ENCODE data around the gene FAM222A.

FAM222A gene

DNA sequence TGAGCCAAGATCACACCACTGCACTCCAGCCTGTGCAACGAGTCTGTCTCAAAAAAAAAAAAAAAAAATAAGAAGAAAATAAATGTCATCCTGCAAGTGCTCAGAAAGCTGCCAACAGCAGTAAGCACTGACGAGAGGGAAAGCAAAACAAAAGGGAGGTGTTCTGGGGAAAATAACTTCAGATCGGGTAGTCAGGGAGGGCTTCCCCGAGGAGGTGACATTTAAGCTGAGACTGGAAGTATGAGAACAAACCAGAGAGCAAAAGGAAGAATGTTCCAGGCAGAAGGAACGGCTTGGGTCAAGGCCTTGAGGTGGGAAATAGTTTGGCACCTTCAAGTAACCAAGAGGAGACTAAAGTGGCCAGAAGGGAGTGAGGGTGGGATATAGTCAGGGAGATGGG lies 4.7 kb upstream of the FAM222A start:
- in situ Hi-C loops (cut with MboI; ENCODE audit: low pct_unique_long_range_greater_than_20kb, low sequenced_read_pairs, unreplicated experiment): no loop called here

GRCh38 chr12:109709401-109709991 lies 4.1 kb upstream of the FAM222A start:
- TF ChIP-seq, protein P1, sequence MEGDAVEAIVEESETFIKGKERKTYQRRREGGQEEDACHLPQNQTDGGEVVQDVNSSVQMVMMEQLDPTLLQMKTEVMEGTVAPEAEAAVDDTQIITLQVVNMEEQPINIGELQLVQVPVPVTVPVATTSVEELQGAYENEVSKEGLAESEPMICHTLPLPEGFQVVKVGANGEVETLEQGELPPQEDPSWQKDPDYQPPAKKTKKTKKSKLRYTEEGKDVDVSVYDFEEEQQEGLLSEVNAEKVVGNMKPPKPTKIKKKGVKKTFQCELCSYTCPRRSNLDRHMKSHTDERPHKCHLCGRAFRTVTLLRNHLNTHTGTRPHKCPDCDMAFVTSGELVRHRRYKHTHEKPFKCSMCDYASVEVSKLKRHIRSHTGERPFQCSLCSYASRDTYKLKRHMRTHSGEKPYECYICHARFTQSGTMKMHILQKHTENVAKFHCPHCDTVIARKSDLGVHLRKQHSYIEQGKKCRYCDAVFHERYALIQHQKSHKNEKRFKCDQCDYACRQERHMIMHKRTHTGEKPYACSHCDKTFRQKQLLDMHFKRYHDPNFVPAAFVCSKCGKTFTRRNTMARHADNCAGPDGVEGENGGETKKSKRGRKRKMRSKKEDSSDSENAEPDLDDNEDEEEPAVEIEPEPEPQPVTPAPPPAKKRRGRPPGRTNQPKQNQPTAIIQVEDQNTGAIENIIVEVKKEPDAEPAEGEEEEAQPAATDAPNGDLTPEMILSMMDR (IDR thresholded peaks at IDR 0.05; ENCODE audit: extremely low read depth, insufficient read depth, missing control alignments): no peak
- no peak for DNase-seq (ENCODE audit: low spot score)
- in situ Hi-C loops (cut with MboI; ENCODE audit: low pct_unique_long_range_greater_than_20kb, low sequenced_read_pairs, unreplicated experiment): no loop called here

More for the DNA sequence above, 4.7 kb upstream of the FAM222A start:
- DNase-seq (ENCODE audit: low spot score): no peak
- TF ChIP-seq, protein P1 (IDR thresholded peaks at IDR 0.05; ENCODE audit: extremely low read depth, insufficient read depth, missing control alignments): no peak

DNA sequence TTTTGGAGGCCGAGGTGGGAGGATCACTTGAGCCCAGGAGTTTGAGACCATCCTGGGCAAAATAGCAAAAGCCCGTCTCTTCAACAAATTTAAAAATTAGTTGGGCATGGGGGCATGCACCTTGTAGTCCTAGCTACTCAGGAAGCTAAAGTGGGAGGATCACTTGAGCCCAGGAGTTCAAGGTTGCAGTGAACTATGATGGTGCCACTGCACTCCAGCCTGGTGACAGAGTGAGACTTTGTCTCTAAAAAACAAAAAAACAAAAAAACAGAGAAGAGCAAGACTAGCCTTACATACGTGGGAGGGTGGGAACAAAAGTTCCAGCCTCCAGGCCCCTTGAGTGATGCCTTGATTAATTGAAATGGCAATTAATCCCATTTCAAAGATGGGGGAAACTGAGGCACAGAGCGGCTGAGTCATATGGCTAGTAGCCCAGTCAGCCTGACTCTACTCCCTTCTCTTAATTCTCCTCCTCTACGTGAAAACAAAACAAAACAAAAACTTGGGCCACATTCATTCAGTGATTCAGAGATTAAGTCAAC lies 3.3 kb upstream of the FAM222A start:
- DNase-seq (ENCODE audit: low spot score): no peak
- in situ Hi-C loops (cut with MboI; ENCODE audit: low pct_unique_long_range_greater_than_20kb, low sequenced_read_pairs, unreplicated experiment): no loop called here
- TF ChIP-seq, protein P1 (IDR thresholded peaks at IDR 0.05; ENCODE audit: extremely low read depth, insufficient read depth, missing control alignments): no peak

GRCh38 chr12:109710747-109711595 lies 2.7 kb upstream of the FAM222A start:
- TF ChIP-seq, protein P1 (IDR thresholded peaks at IDR 0.05; ENCODE audit: extremely low read depth, insufficient read depth, missing control alignments): no peak
- in situ Hi-C loops (cut with MboI; ENCODE audit: low pct_unique_long_range_greater_than_20kb, low sequenced_read_pairs, unreplicated experiment): no loop called here
- DNase-seq (ENCODE audit: low spot score): no peak

GRCh38 chr12:109711596-109712461 lies 1.8 kb upstream of the FAM222A start:
- in situ Hi-C loops (cut with MboI; ENCODE audit: low pct_unique_long_range_greater_than_20kb, low sequenced_read_pairs, unreplicated experiment): no loop called here
- TF ChIP-seq, protein P1 (IDR thresholded peaks at IDR 0.05; ENCODE audit: extremely low read depth, insufficient read depth, missing control alignments): no peak
- DNase-seq (ENCODE audit: low spot score): no peak

Measured in GM13977 (cell line).